GM23338 (cell line): ENCODE data around the gene KNL1.

ENCODE experiments used
- CREB1 ChIP-seq: fragments of 250-450 bp; sonication (Bioruptor Pico); IDR thresholded peaks from 2 replicates; pipeline ENCODE4 v1.5.0; 2020; ENCODE audit warnings: low read depth, mild to moderate bottlenecking, moderate library complexity
- CTCF ChIP-seq, 2 experiments: fragments of 200-600 bp in 1 of 2; sonication (generic) in 1 of 2; conservative IDR thresholded peaks; 2 replicates each; pipeline versions ENCODE4 v1.5.1 to v1.6.1; 2016 to 2017; ENCODE audit warnings: antibody characterized with exemption in 2 of 2, low read depth in 2 of 2, mild to moderate bottlenecking in 2 of 2, moderate library complexity in 1 of 2
- EZH2 ChIP-seq: fragments of 200-600 bp; sonication (generic); IDR thresholded peaks from one replicate; pipeline ENCODE4 v1.8.0; 2017; ENCODE audit warnings: antibody characterized with exemption, mild to moderate bottlenecking, low read depth; ENCODE audit not compliant: unreplicated experiment
- POLR2AphosphoS5 ChIP-seq: IDR thresholded peaks from 2 replicates; pipeline ENCODE4 v1.6.1; 2016; ENCODE audit warnings: antibody characterized with exemption, low read depth
- REST ChIP-seq: IDR thresholded peaks from one replicate; pipeline ENCODE4 v1.6.1; 2018; ENCODE audit warnings: antibody characterized with exemption; ENCODE audit not compliant: unreplicated experiment
- ZNF114 ChIP-seq: fragments of 250-450 bp; sonication (Bioruptor Pico); IDR thresholded peaks from 2 replicates; pipeline ENCODE4 v1.5.0; 2020; ENCODE audit warnings: mild to moderate bottlenecking, moderate library complexity

DNA sequence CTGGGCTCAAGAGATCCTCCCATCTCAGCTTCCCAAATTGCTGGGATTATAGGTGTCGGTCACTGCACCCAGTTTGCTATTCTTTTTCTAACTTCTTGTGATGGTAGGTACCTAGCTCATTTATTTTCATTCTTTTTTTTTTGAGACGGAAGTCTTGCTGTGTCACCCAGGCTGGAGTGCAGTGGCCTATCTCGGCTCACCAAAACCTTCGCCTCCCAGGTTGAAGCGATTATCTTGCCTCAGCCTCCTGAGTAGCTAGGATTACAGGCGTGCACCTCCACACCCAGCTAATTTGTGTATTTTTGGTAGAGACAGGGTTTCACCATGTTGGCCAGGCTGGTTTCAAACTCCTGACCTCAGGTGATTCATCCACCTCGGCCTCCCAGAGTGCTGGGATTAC is 70.9 kb downstream of the KNL1 start:
- no peak for TF ChIP-seq ZNF114 (CRISPR knock-in tag)
- TF ChIP-seq POLR2AphosphoS5 = no peak
- TF ChIP-seq EZH2 = no peak
- TF ChIP-seq CTCF (conservative IDR thresholded peaks at IDR 0.05; ENCODE audit: low read depth in 2 of 2) = no peak
- no peak for TF ChIP-seq CREB1
- no peak for TF ChIP-seq REST
